GM12878 (cell line): ENCODE data around the gene PI3. TPM values are rescaled to one million over a fixed set of nuclear protein-coding genes. Genes with fewer than 3 reads are reported as not detected.

ENCODE experiments used
- ATAC-seq: fragments of 200-7000 bp; cut with Tn5 transposase; 3 replicates; pipeline ENCODE4 v1.9.1; 2020; ENCODE audit warnings: mild to moderate bottlenecking, moderate library complexity
- BruUV-seq: library from RNA; stranded (reverse); fragments of 400-500 nt; replicated peaks from 2 replicates; lab custom pipeline; 2021; lab: Mats Ljungman, UMichigan
- CTCF ChIA-PET: fragments of 300-600 bp; sonication (Branson Sonifier 250); formaldehyde crosslinking; extraction: SDS; loops from one replicate; lab custom pipeline; 2021; ENCODE audit warnings: inconsistent platforms; lab: Yijun Ruan, JAX
- POLR2A ChIA-PET: fragments of 350-600 bp; formaldehyde crosslinking; extraction: SDS; loops from one replicate; lab custom pipeline; 2021; ENCODE audit warnings: inconsistent platforms; lab: Charles Lee
- RAD21 ChIA-PET: fragments of 300-600 bp; sonication (Branson Sonifier 250); formaldehyde crosslinking; loops from one replicate; lab custom pipeline; 2023; ENCODE audit warnings: antibody characterized with exemption; ENCODE audit not compliant: unreplicated experiment; lab: Charles Lee
- SMC1A ChIA-PET: fragments of 300-600 bp; sonication (Branson Sonifier 250); formaldehyde crosslinking; loops from one replicate; lab custom pipeline; 2023; ENCODE audit not compliant: unreplicated experiment, uncharacterized antibody; lab: Charles Lee
- DNase-seq: peaks from one replicate; pipeline ENCODE4 v3.0.0-alpha.2; 2011; ENCODE audit warnings: low read depth, low spot score
- FAIRE-seq: peaks from 3 replicates; lab custom pipeline; 2011; peaks lifted over from hg19 to GRCh38; lab: Jason Lieb, UNC
- H2AFZ ChIP-seq: 2 replicates; pipeline ENCODE4 v1.6.0; 2011; ENCODE audit warnings: low read depth, low read length, control low read depth; ENCODE audit not compliant: control insufficient read depth
- H3K27ac ChIP-seq: 2 replicates; pipeline ENCODE4 v1.5.1; 2011; ENCODE audit warnings: control low read depth; ENCODE audit not compliant: control insufficient read depth, insufficient read depth
- H3K27me3 ChIP-seq, 2 experiments: replicated peaks in 1 of 2; 2 replicates each; pipeline versions ENCODE4 v1.6.0 to v1.6.1; 2011; ENCODE audit warnings: low read length in 1 of 2; ENCODE audit not compliant: control insufficient read depth in 2 of 2, insufficient read depth in 2 of 2
- H3K36me3 ChIP-seq, 2 experiments: 2 replicates each; pipeline ENCODE4 v1.5.1; 2011; ENCODE audit warnings: low read length in 1 of 2; ENCODE audit not compliant: control insufficient read depth in 2 of 2, insufficient read depth in 2 of 2
- H3K4me1 ChIP-seq: 2 replicates; pipeline ENCODE4 v1.6.1; 2011; ENCODE audit warnings: mild to moderate bottlenecking, low read length, moderate library complexity, mixed read lengths; ENCODE audit not compliant: control insufficient read depth, insufficient read depth
- H3K4me2 ChIP-seq: 2 replicates; pipeline ENCODE4 v1.6.0; 2011; ENCODE audit warnings: control low read depth; ENCODE audit not compliant: control insufficient read depth, insufficient read depth
- H3K4me3 ChIP-seq: fragments of 200-600 bp; sonication (generic); 2 replicates; pipeline ENCODE4 v1.5.1; 2016
- H3K79me2 ChIP-seq: 2 replicates; pipeline ENCODE4 v1.6.0; 2011; ENCODE audit warnings: low read length; ENCODE audit not compliant: control insufficient read depth, insufficient read depth
- H3K9ac ChIP-seq: 2 replicates; pipeline ENCODE4 v1.8.0; 2011; ENCODE audit warnings: low read length, control low read depth, mixed read lengths; ENCODE audit not compliant: control insufficient read depth, insufficient read depth
- H3K9me3 ChIP-seq: replicated peaks from 3 replicates; pipeline ENCODE4 v1.5.1; 2011; ENCODE audit warnings: mild to moderate bottlenecking, low read length; ENCODE audit not compliant: control insufficient read depth, insufficient read depth
- H4K20me1 ChIP-seq: 2 replicates; pipeline ENCODE4 v1.6.0; 2011; ENCODE audit not compliant: control insufficient read depth, insufficient read depth
- ATF7 ChIP-seq: fragments of 450-650 bp; IDR thresholded peaks from 2 replicates; pipeline ENCODE4 v1.6.1; 2016; ENCODE audit warnings: low read depth, mild to moderate bottlenecking
- CHD2 ChIP-seq: IDR thresholded peaks from 2 replicates; pipeline ENCODE4 v1.6.1; 2011; ENCODE audit warnings: low read depth, low read length, improper control_type of control experiment, borderline replicate concordance
- CTCF ChIP-seq, 3 experiments: IDR thresholded peaks in 2 of 3; conservative IDR thresholded peaks in 1 of 3; 2 replicates each; pipeline ENCODE4 v1.5.1; 2011; ENCODE audit warnings: low read depth in 3 of 3, low read length in 3 of 3, mild to moderate bottlenecking in 3 of 3, control low read depth in 2 of 3, moderate library complexity in 2 of 3, inconsistent platforms in 1 of 3, mixed read lengths in 1 of 3; ENCODE audit not compliant: control insufficient read depth in 2 of 3, insufficient read depth in 1 of 3; ENCODE audit errors: extremely low read depth in 1 of 3
- DPF2 ChIP-seq: fragments of 450-650 bp; IDR thresholded peaks from 2 replicates; pipeline ENCODE4 v1.6.1; 2017; ENCODE audit warnings: mild to moderate bottlenecking
- IKZF2 ChIP-seq, 2 experiments: fragments of 450-650 bp; IDR thresholded peaks; 2 replicates each; pipeline ENCODE4 v1.6.1; 2017; ENCODE audit warnings: mild to moderate bottlenecking in 2 of 2, moderate library complexity in 2 of 2
- MYC ChIP-seq: IDR thresholded peaks from 2 replicates; pipeline ENCODE4 v1.6.1; 2011; ENCODE audit warnings: mild to moderate bottlenecking, low read length, moderate library complexity, inconsistent platforms; ENCODE audit not compliant: insufficient read depth, insufficient replicate concordance, insufficient read length, severe bottlenecking
- NBN ChIP-seq: fragments of 450-650 bp; IDR thresholded peaks from 2 replicates; pipeline ENCODE4 v1.6.1; 2016
- NR2F1 ChIP-seq: fragments of 450-650 bp; conservative IDR thresholded peaks from 2 replicates; pipeline ENCODE4 v1.6.1; 2017; ENCODE audit warnings: mild to moderate bottlenecking
- PAX5 ChIP-seq: IDR thresholded peaks from 2 replicates; pipeline ENCODE4 v1.6.1; 2011; ENCODE audit warnings: low read depth, low read length, borderline replicate concordance
- POLR2A ChIP-seq: IDR thresholded peaks from 2 replicates; pipeline ENCODE4 v1.6.1; 2011; ENCODE audit warnings: low read depth, mild to moderate bottlenecking, low read length
- ZSCAN29 ChIP-seq: fragments of 450-650 bp; IDR thresholded peaks from 2 replicates; pipeline ENCODE4 v1.6.1; 2017; ENCODE audit warnings: mild to moderate bottlenecking, moderate library complexity
- whole genome bisulfite sequencing: methylation state at CpG from one replicate; pipeline ENCODE4 v1.1.6; 2016; ENCODE audit warnings: low lambda C conversion rate; ENCODE audit not compliant: insufficient replicate concordance, insufficient coverage; ENCODE audit errors: missing lambda C conversion rate; 5-methylcytosine and 5-hydroxymethylcytosine counted together
- in situ Hi-C: fragments of 300-500 bp; cut with MboI; formaldehyde crosslinking; loops from 9 replicates; pipeline ENCODE4 v1.14.3; 2018; ENCODE audit warnings: mixed read lengths
- intact Hi-C: fragments of 100-400 bp; cut with micrococcal nuclease; formaldehyde crosslinking; loops from one replicate; pipeline ENCODE4 v1.14.2; 2022; ENCODE audit not compliant: unreplicated experiment
- polyA plus RNA-seq, 11 experiments: library from polyadenylated mRNA; depleted of rRNA in 4 of 11; unstranded in 6 of 11; stranded (reverse) in 5 of 11; fragments of >200 nt; fragmentation: Nextera tagmentation in 4 of 11; fragmentation: Illumina TruSeq in 1 of 11; extraction: Ambion mirVana in 4 of 11; extraction: Trizol in 1 of 11; gene quantifications; 1 replicate in 1 of 11; 2 replicates in 10 of 11; pipeline versions ENCODE4 v1.2.1 to v1.2.3, GENCODE V29; 2011 to 2016; ENCODE audit warnings: inconsistent platforms in 2 of 11, missing spikeins in 2 of 11, low read depth in 1 of 11
- total RNA-seq, 4 experiments: library from RNA; depleted of rRNA in 3 of 4; stranded (reverse); fragments of >200 nt in 3 of 4; fragmentation: Illumina TruSeq in 1 of 4; extraction: Trizol in 1 of 4; gene quantifications; 2 replicates each; pipeline versions ENCODE4 v1.2.1 to v1.2.3, GENCODE V29; 2013 to 2021

Gene PI3
- total and polyA plus RNA-seq, 10 of the 15 experiments (the other 5 are each of a cell fraction or from before 2014, with no cell fraction given), result not detected

- TF ChIP-seq PAX5, result no peak
- TF ChIP-seq CHD2, result no peak
- TF ChIP-seq CTCF (IDR thresholded peaks at IDR 0.05 in 2 of 3, conservative IDR thresholded peaks at IDR 0.05 in 1 of 3; ENCODE audit: control insufficient read depth in 2 of 3, extremely low read depth in 1 of 3, insufficient read depth in 1 of 3, low read depth in 3 of 3, low read length in 3 of 3), result no peak
- TF ChIP-seq ATF7, result no peak
- no peak for TF ChIP-seq POLR2A
- TF ChIP-seq ZSCAN29, result no peak
- TF ChIP-seq DPF2, result no peak
- no peak for TF ChIP-seq NBN
- no peak for TF ChIP-seq MYC
Observed at GRCh38 chr20:45212836-45213235, 38.1 kb downstream of the PI3 start (continued).

- Histone ChIP-seq H3K79me2 (no peaks in the 10 kb centered on the region), H3K36me3 (no peaks in the 10 kb centered on the region), H3K27ac (no peak overlapping the region), H3K4me3 (no peak overlapping the region), H3K4me2 (no peak overlapping the region), H4K20me1 (no peaks in the 10 kb centered on the region), H2AFZ (no peak overlapping the region), H3K27me3 (peaks cover 0 to 4% of the 10 kb centered on the region in 2 experiments; a peak in 1 of 4 replicates), H3K9ac (no peak overlapping the region), H3K9me3 (no peaks in the 10 kb centered on the region), H3K4me1 (no peaks in the 10 kb centered on the region)
- intact Hi-C loops (no loop called here), in situ Hi-C loops (no loop called here)
- ChIA-PET CTCF (interaction anchor here (0.7 kb wide), 1 partner anchor 9 kb away, joined by 3 read pairs; no protein-coding TSS in a partner anchor), POLR2A (no interaction called here), SMC1A (no interaction called here), RAD21 (no interaction called here)
- ATAC-seq (no peak), FAIRE-seq (no peak), DNase-seq (no peak)
- TF ChIP-seq IKZF2 (IDR thresholded peaks at IDR 0.05) (no peak), NR2F1 (no peak)
- BruUV-seq, result no TSS peak
- 3% methylated on average over 4 of the region's 4 CpGs for WGBS
Observed at GRCh38 chr20:45218124-45218523, 43.4 kb downstream of the PI3 start.
